AG10803 (cell line): ENCODE measurements around the gene DRC1.
A peak's percentile ranks its signal among the peaks of the same experiment; 100 is the strongest.

Experiments used
- DNase-seq: peaks from one replicate; pipeline ENCODE4 v3.0.0; 2010; ENCODE audit warnings: low read depth
- H3K4me3 ChIP-seq: 2 replicates; pipeline ENCODE4 v1.5.1; 2011; ENCODE audit warnings: mild to moderate bottlenecking, low read length, control low read depth
- TF ChIP-seq, protein P1 (sequence below): conservative IDR thresholded peaks from 2 replicates; pipeline ENCODE4 v1.5.1; 2011; ENCODE audit warnings: mild to moderate bottlenecking, low read length, control low read depth, inconsistent platforms

Gene DRC1

GRCh38 chr2:26494891-26495290 is 93.2 kb downstream of the DRC1 start:
- TF ChIP-seq, protein P1, sequence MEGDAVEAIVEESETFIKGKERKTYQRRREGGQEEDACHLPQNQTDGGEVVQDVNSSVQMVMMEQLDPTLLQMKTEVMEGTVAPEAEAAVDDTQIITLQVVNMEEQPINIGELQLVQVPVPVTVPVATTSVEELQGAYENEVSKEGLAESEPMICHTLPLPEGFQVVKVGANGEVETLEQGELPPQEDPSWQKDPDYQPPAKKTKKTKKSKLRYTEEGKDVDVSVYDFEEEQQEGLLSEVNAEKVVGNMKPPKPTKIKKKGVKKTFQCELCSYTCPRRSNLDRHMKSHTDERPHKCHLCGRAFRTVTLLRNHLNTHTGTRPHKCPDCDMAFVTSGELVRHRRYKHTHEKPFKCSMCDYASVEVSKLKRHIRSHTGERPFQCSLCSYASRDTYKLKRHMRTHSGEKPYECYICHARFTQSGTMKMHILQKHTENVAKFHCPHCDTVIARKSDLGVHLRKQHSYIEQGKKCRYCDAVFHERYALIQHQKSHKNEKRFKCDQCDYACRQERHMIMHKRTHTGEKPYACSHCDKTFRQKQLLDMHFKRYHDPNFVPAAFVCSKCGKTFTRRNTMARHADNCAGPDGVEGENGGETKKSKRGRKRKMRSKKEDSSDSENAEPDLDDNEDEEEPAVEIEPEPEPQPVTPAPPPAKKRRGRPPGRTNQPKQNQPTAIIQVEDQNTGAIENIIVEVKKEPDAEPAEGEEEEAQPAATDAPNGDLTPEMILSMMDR: no peak
- no peak for DNase-seq
- H3K4me3 ChIP-seq: no peak overlapping the region

DNA sequence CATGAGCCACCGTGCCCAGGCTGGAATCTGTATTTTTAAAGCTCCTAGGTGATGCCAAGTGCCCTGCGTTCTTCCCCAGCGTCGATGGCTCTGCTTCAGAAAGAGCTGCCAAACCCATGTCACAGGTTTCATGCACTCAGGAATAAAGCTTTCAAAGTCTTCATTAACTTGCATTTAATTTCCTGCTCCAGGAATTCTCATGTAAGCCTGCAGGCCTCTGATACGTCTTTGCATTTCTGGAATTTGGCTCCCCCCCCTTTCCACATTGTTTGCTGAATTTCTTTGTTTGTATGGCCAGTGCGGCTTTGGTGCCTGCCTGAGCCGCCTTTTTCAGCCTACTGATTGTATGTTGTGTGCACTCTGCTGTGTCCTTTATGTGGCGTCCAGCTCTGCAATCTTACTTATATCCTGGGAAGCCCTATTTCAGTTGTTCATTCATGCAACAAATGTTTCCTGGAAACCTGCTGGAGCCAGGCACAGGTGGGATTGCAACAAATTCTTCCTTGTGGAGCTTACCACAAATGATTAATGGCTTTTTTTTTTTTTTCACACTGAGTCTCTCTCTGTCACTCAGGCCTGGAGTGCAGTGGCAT is 94.1 kb downstream of the DRC1 start:
- no peak overlapping the region for H3K4me3 ChIP-seq
- DNase-seq: no peak
- TF ChIP-seq, protein P1: no peak

DNA sequence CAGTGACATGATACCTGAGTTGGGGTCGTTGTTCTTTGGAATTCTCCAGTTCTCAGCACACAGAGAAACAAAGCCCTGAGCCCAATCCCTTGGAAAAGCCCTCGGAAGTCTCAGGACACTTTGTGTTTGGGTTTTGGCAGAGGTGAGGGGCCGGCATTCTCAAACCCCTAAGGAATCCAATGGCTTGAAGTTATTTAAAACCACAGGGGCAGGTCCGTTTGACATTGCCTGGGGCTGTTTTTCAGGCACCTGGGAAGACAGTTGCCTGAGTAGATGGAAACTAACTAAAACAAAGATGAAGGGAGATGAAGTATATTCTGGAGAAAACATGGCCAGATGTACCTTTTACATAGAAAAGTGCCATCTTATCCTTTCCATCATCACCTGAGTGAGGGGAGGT is 98.7 kb downstream of the DRC1 start:
- TF ChIP-seq, protein P1: no peak
- H3K4me3 ChIP-seq: no peak overlapping the region
- DNase-seq: no peak

DNA sequence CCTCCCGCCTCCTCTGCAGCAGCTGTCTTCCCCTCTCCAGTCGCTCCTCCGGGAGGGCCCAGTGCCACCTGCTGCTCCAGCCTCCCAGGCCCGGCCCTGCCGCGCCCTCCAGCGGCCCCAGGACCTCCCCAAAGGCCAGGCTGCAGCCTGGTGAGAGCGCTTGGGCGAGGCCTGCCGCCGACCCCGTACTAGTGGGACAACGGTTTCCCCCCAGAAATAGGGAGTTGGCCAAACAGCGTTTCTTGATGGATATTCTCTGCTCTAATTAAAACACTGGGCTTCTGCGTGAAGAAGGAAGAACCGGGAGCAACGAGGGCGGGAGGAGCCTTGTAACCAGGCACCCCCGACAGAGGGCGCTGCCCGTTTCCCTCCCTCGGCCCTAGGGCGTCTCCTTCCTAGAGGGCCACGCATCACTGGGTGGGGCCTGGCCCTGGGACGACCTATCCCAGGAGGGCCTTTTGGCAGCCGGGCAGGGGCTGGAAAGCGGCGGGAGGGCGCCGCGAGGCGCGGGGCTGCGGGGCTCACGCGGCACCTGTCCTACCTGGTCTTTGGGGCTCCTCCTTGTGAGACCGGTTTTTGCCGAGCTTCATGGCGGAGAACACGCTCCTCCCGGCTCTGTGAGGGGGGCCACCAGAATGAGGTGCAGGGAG is 101.6 kb downstream of the DRC1 start:
- peak; percentile 14 for DNase-seq
- TF ChIP-seq, protein P1: peak; percentile 64
- peak overlapping the region; percentile 15; the same call in 1 of the 2 replicates for H3K4me3 ChIP-seq

DNA sequence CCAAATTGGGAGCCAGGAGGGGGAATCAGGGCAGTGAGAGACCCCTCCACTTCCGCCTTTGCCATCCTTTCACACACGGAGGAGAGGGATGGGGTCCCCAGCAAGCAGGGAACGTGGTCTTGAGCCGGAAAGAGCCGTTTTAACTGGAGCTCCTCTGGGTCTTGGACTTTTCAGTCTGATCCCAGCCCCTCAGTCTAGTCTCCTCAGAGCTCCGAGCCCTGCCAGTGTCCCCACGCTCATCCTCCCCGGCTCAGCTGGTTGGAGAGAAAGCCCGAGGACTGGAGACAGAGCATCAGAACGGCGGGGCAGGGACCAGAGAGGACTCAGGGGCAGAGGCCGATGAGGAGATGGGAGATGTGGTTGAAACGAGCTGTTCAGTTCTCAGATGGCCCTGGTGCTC is 102.3 kb downstream of the DRC1 start:
- TF ChIP-seq, protein P1: no peak
- no peak for DNase-seq
- H3K4me3 ChIP-seq: no peak overlapping the region

DNA sequence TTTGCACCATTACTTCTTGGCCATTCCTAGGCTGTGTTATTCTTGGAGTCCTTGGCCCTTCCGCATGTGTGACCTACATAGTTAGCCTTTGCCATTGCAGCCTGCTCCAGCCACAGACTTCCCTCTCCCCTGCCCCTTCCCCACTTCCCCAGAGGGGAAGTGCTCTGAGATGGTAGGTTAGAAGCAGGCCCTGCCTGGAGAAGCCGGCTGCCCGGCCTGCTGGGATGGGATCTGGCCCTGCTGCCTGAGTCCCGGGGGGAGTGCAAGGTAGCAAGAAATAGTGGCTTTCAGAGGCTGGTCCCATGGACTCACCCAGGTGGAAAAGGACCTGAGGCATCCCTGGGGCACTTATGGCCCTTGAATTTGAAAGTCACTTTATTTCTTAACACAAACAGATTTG is 104.6 kb downstream of the DRC1 start:
- H3K4me3 ChIP-seq: no peak overlapping the region
- no peak for DNase-seq
- TF ChIP-seq, protein P1: no peak
